Fibroblast of pulmonary artery (primary cell): ENCODE measurements around the gene AFF1.
"Not testable (repeated sequence)": the region's sequence is repeated elsewhere in the genome, so short reads cannot be mapped to it uniquely, and the experiment has no call there.

Experiments used
- DNase-seq: peaks from one replicate; pipeline ENCODE4 v3.0.0-alpha.2; 2010; ENCODE audit warnings: low read depth
- H3K4me3 ChIP-seq: replicated peaks from 2 replicates; pipeline ENCODE4 v1.5.1; 2011; ENCODE audit warnings: low read depth, mild to moderate bottlenecking, control low read depth, low read length, moderate library complexity
- TF ChIP-seq, protein P1 (sequence below): IDR thresholded peaks from 2 replicates; pipeline ENCODE4 v1.5.1; 2011; ENCODE audit warnings: mild to moderate bottlenecking, control low read depth, low read length, inconsistent platforms; ENCODE audit errors: missing control alignments

AFF1 gene

DNA sequence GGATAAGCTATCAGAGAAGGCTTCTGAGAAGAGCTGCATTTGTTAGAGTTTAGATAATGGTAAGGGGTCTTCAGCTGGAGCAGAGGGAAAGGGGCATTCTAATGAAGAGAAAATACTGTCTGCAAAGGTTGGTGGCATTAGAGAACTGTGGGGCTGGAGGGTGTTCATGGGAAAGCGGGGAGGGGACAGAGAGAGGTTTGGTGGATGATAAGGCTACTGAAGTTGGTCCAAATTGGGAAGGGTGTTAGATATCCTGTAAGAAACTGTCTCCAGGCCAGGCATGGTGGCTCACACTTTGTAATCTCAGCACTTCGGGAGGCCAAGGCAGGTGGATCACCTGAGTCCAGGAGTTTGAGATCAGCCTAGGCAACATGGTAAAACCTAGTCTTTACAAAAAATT is 59.9 kb downstream of the AFF1 start:
- TF ChIP-seq, protein P1, sequence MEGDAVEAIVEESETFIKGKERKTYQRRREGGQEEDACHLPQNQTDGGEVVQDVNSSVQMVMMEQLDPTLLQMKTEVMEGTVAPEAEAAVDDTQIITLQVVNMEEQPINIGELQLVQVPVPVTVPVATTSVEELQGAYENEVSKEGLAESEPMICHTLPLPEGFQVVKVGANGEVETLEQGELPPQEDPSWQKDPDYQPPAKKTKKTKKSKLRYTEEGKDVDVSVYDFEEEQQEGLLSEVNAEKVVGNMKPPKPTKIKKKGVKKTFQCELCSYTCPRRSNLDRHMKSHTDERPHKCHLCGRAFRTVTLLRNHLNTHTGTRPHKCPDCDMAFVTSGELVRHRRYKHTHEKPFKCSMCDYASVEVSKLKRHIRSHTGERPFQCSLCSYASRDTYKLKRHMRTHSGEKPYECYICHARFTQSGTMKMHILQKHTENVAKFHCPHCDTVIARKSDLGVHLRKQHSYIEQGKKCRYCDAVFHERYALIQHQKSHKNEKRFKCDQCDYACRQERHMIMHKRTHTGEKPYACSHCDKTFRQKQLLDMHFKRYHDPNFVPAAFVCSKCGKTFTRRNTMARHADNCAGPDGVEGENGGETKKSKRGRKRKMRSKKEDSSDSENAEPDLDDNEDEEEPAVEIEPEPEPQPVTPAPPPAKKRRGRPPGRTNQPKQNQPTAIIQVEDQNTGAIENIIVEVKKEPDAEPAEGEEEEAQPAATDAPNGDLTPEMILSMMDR, result no peak

DNA sequence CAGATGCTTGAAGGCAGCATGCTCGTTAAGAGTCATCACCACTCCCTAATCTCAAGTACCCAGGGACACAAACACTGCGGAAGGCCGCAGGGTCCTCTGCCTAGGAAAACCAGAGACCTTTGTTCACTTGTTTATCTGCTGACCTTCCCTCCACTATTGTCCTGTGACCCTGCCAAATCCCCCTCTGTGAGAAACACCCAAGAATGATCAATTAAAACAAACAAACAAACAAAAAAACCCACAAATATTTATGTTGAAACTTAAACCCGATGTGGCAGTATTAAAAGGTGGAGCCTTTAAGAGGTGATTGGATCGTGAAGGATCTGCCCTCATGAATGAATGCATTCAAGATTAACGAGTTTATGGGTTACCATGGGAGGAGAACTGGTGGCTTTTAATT is 61.7 kb downstream of the AFF1 start:
- DNase-seq, H3K4me3 ChIP-seq: not testable (repeated sequence)

More for the DNA sequence above, 59.9 kb downstream of the AFF1 start:
- DNase-seq, result no peak
- no peak overlapping the region for H3K4me3 ChIP-seq

DNA sequence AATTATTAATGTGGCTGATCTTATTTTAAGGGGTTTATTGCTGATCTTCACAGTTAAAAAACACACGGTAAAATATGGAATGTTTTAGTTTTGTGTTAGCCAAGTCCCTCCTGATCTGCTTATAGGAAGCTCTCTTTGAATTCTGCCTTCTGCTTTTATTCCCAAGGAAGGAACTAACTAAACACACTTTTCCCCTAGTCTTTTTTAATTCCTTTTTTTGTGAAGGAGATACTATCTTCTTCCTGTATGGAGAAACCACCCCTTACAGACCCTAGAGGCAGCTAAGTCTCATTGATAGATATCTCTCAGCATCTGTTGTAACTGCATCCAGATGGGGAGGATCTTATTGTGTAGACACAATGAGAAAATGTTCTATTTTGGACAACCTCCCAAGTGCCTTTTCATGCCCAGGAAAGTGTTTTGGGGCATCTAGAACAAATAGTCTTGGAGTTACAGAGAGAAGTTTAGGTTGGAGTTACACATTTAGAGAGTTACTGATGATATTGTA is 64.4 kb downstream of the AFF1 start:
- no peak overlapping the region for H3K4me3 ChIP-seq
- peak; percentile 37 for DNase-seq
- TF ChIP-seq, protein P1, result no peak

DNA sequence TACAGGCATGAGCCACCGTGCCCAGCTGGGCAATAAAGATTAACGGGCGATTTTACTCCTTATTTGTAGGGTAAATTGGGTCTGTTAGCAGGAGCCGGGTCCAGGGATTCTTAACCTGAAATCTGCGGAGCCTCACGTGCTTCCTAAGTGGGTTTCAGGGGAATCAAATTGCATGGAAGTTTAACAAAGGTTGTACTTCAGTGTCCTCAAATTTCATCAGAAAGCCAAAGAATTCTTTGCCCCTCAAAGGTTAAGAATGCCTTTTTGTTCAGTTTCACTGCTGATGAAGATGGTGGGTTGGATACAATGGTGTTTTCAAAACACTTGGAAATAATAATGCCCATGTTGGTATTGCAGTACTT is 67.9 kb downstream of the AFF1 start:
- no peak overlapping the region for H3K4me3 ChIP-seq
- TF ChIP-seq, protein P1, result no peak
- DNase-seq, result no peak

DNA sequence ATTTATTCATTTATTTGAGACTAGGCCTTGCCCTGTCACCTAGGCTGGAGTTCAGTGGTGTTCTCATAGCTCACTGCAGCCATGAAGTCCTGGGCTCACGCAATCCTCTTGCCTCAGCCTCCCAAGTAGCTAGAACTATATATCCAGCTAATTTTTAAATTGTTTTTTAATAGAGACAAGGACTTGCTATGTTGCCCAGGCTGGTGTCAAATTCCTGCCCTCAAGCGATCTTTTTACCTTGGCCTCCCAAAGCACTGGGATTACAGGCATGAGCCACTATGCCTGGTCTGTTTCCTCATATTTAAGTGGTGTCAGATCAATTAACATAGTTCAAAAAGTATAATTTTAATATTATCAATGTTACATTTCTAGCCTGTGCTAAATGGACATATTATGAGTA is 68.5 kb downstream of the AFF1 start:
- no peak overlapping the region for H3K4me3 ChIP-seq
- TF ChIP-seq, protein P1, result no peak
- no peak for DNase-seq

DNA sequence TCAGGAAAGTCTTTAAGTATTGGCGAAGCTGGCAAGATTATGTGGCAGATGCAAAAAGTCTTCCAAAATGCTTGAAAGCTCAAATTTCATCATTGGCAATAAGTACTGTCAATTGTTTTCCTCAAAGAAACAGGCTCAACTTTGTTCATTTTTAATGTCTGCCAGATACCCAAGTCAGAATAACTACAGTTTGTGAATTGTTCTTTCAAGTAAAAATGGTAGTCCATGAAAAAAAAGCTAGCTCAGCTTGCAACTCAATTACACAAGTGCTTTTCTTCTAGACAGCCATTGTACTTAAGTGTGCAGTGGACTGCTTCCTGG is 70.5 kb downstream of the AFF1 start:
- TF ChIP-seq, protein P1, result no peak
- H3K4me3 ChIP-seq, result peak overlapping the region; percentile 96

DNA sequence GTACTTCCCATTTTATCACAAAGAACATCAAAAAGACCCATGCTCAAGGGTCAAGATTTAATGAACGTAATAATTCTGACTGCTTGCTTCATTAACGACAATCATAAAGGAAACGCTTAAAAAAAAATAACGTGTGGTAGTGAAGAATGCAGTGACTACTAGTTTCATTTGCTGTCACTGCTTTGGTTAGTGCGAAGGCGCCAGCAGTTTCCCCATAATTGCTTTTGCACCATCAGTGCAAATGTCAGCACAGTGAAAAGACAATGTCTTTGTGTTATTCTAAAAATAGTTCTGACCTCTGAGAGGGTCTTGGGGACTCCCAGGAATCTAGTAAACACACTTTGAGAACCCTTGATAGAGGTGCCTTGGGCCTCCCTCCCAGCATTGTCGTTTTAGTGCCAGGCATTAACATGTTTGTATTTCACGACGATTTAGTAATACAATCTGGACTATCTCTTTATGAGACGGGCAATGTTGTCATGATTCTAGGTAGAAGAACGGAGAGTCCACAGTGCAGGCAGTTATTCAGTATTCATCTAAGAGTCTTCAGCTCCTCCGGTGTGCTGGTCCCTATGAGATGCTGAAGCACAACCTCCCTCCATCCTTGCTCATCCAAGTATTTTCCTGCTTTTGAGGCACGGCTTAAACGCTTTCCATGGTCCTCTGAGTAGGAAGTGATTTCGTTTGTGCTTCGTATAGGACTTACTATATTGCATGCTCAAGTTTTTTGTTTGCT is 71.0 kb downstream of the AFF1 start:
- TF ChIP-seq, protein P1, result no peak
- DNase-seq, result no peak
- peak overlapping the region; percentile 96 for H3K4me3 ChIP-seq

More for the DNA sequence above, 70.5 kb downstream of the AFF1 start:
- no peak for DNase-seq
